ENCODE data around the gene USP20. TPM values are rescaled to one million over a fixed set of nuclear protein-coding genes. Genes with fewer than 3 reads are reported as not detected.
A peak's percentile ranks its signal among the peaks of the same experiment; 100 is the strongest.

USP20 gene
- total and polyA plus RNA-seq, 4 donors = 8.2 to 19.8 (median 10.3) TPM

- TF ChIP-seq FOXA1 (IDR thresholded peaks at IDR 0.05) (no peak), HNF4G (IDR thresholded peaks at IDR 0.05) (no peak), NR2F2 (IDR thresholded peaks at IDR 0.05) (no peak), FOXA2 (IDR thresholded peaks at IDR 0.05) (no peak), GABPA (IDR thresholded peaks at IDR 0.05 in 1 of 2, conservative IDR thresholded peaks at IDR 0.05 in 1 of 2) (no peak), TAF1 (conservative IDR thresholded peaks at IDR 0.05) (no peak), EGR1 (IDR thresholded peaks at IDR 0.05; ENCODE audit: low read depth in 2 of 2) (no peak), SP1 (IDR thresholded peaks at IDR 0.05) (no peak), JUND (IDR thresholded peaks at IDR 0.05) (no peak), YY1 (IDR thresholded peaks at IDR 0.05) (no peak), HNF4A (conservative IDR thresholded peaks at IDR 0.05) (no peak)
These were observed 25.1 kb upstream of the USP20 start (continued) for GRCh38 chr9:129810116-129810515.

DNA sequence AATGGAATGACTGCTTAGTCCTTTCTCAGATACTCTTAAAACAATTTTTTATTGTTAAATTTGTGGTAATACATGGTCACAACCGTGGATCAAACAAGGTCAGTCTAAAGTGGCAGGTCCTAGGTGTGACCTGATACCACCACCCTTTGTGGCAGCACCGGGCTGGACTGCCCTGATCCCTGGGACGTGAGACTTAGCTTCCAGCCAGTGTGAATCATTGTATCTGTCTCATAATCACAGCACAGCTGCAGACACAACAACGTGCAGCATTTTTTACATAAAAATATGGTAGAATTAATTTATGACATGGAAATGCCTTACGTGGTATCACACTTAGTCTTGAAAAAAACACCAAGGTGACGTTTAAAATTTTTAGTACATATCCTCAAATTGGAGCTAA, 24.5 kb upstream of the USP20 start:
- Histone ChIP-seq H3K27me3 (ENCODE audit: control insufficient read depth in 4 of 4, insufficient read depth in 4 of 4, low read length in 3 of 4) (no peaks in the 10 kb centered on the region), H3K36me3 (ENCODE audit: control insufficient read depth in 4 of 4, insufficient read depth in 3 of 4, low read depth in 1 of 4, low read length in 3 of 4) (peaks cover 7 to 22% (median 11%) of the 10 kb centered on the region in 4 donors), H3K4me1 (ENCODE audit: control insufficient read depth in 4 of 4, insufficient read depth in 4 of 4, low read length in 3 of 4) (peaks cover 7 to 22% (median 12%) of the 10 kb centered on the region in 4 donors), H3K27ac (ENCODE audit: low read depth in 1 of 2, low read length in 2 of 2) (peak overlapping the region; percentile 76 to 79), H3K4me3 (ENCODE audit: low read depth in 1 of 3, low read length in 3 of 3) (no peak overlapping the region), H3K9ac (ENCODE audit: low read depth in 1 of 2, low read length in 2 of 2) (no peak overlapping the region), H3K9me3 (ENCODE audit: control insufficient read depth in 4 of 4, low read length in 3 of 4) (no peaks in the 10 kb centered on the region)
- DNase-seq (ENCODE audit: low spot score) = no peak
- TF ChIP-seq GABPA (IDR thresholded peaks at IDR 0.05 in 1 of 2, conservative IDR thresholded peaks at IDR 0.05 in 1 of 2) (no peak), RXRA (IDR thresholded peaks at IDR 0.05) (no peak), NR2F2 (IDR thresholded peaks at IDR 0.05) (no peak), ZBTB33 (IDR thresholded peaks at IDR 0.05) (no peak), RAD21 (IDR thresholded peaks at IDR 0.05) (no peak), TAF1 (conservative IDR thresholded peaks at IDR 0.05) (no peak), FOXA1 (IDR thresholded peaks at IDR 0.05) (no peak)
- TF ChIP-seq, protein P1, sequence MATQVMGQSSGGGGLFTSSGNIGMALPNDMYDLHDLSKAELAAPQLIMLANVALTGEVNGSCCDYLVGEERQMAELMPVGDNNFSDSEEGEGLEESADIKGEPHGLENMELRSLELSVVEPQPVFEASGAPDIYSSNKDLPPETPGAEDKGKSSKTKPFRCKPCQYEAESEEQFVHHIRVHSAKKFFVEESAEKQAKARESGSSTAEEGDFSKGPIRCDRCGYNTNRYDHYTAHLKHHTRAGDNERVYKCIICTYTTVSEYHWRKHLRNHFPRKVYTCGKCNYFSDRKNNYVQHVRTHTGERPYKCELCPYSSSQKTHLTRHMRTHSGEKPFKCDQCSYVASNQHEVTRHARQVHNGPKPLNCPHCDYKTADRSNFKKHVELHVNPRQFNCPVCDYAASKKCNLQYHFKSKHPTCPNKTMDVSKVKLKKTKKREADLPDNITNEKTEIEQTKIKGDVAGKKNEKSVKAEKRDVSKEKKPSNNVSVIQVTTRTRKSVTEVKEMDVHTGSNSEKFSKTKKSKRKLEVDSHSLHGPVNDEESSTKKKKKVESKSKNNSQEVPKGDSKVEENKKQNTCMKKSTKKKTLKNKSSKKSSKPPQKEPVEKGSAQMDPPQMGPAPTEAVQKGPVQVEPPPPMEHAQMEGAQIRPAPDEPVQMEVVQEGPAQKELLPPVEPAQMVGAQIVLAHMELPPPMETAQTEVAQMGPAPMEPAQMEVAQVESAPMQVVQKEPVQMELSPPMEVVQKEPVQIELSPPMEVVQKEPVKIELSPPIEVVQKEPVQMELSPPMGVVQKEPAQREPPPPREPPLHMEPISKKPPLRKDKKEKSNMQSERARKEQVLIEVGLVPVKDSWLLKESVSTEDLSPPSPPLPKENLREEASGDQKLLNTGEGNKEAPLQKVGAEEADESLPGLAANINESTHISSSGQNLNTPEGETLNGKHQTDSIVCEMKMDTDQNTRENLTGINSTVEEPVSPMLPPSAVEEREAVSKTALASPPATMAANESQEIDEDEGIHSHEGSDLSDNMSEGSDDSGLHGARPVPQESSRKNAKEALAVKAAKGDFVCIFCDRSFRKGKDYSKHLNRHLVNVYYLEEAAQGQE (IDR thresholded peaks at IDR 0.05) = no peak
- 41% methylated on average over 6 of the region's 6 CpGs for WGBS

DNA sequence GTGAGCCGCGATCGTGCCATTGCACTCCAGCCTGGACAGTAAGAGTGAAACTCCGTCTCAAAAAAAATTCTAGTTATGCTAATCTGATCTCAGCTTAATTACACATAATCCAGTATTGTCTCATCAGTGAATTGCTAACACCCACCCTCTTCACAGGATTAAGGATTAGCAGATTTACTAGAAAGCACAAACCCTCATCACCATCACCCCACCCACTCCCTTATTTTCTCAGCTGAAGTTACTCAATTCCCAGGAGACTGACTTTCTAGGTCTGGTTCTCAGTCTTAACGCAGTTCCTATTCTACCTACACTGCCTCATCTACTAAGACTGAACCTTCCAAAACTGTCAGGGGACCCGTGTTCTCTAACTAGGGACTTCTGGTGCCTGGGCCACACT, 23.3 kb upstream of the USP20 start:
- Histone ChIP-seq H3K4me3 (ENCODE audit: low read depth in 1 of 3, low read length in 3 of 3) (no peak overlapping the region), H3K27ac (ENCODE audit: low read depth in 1 of 2, low read length in 2 of 2) (peak overlapping the region; percentile 76 to 79), H3K27me3 (ENCODE audit: control insufficient read depth in 4 of 4, insufficient read depth in 4 of 4, low read length in 3 of 4) (no peaks in the 10 kb centered on the region), H3K4me1 (ENCODE audit: control insufficient read depth in 4 of 4, insufficient read depth in 4 of 4, low read length in 3 of 4) (peaks cover 7 to 22% (median 12%) of the 10 kb centered on the region in 4 donors), H3K9ac (ENCODE audit: low read depth in 1 of 2, low read length in 2 of 2) (no peak overlapping the region), H3K36me3 (ENCODE audit: control insufficient read depth in 4 of 4, insufficient read depth in 3 of 4, low read depth in 1 of 4, low read length in 3 of 4) (peaks cover 8 to 32% (median 16%) of the 10 kb centered on the region in 4 donors), H3K9me3 (ENCODE audit: control insufficient read depth in 4 of 4, low read length in 3 of 4) (no peaks in the 10 kb centered on the region)
- DNase-seq (ENCODE audit: low spot score) = no peak
- 80% methylated on average over 6 of the region's 6 CpGs for WGBS
- TF ChIP-seq ZBTB33 (IDR thresholded peaks at IDR 0.05) = no peak
- no peak for TF ChIP-seq FOXA2 (IDR thresholded peaks at IDR 0.05)
- no peak for TF ChIP-seq HNF4A (conservative IDR thresholded peaks at IDR 0.05)
- TF ChIP-seq, protein P1 (IDR thresholded peaks at IDR 0.05) = no peak
- no peak for TF ChIP-seq CTCF (IDR thresholded peaks at IDR 0.05; ENCODE audit: low read depth, low read length, missing input control)
- TF ChIP-seq GABPA (IDR thresholded peaks at IDR 0.05 in 1 of 2, conservative IDR thresholded peaks at IDR 0.05 in 1 of 2) = no peak
- TF ChIP-seq YY1 (IDR thresholded peaks at IDR 0.05) = no peak
- TF ChIP-seq TAF1 (conservative IDR thresholded peaks at IDR 0.05) = no peak
- no peak for TF ChIP-seq ATF3 (IDR thresholded peaks at IDR 0.05)
